Measurements from ENCODE around the gene MIA. TPM values are rescaled to one million over a fixed set of nuclear protein-coding genes. Genes with fewer than 3 reads are reported as not detected.

Gene MIA
- total and polyA plus RNA-seq, 2 of the 8 experiments (the other 6 are each of a cell fraction or from before 2014, with no cell fraction given) = not detected

DNA sequence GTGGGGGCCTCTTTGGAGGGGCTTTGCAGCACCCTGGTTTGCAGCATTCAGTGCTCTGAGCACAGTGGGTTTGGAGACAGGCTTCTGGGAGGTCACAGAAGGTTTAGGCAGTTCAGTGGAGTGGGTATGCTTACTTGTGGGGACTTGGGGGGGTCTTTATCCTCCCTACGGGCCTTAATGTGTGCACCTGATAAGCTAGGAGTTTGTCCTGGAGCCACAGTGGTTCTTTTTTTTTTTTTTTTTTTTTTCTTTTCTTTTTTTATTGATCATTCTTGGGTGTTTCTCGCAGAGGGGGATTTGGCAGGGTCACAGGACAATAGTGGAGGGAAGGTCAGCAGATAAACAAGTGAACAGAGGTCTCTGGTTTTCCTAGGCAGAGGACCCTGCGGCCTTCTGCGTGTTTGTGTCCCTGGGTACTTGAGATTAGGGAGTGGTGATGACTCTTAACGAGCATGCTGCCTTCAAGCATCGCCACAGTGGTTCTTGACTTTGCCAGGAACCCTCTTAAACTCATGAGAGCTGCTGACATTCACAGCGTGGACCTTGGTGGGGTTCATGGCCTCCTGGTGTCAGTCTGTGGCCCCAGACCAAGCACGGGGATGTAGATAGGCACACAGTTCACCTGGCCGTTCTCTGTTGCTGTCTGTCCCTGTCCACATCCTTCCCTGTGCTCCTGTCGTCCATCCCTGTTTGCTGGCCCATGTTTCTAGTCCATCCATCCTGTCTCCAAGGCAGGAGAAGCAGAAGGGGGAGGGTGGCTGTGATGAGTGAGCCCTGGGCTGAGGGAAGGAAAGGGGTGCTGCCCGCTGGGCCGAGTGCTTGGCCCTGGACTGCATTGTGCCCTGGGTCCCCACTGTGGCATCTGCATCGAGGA is 26.3 kb downstream of the MIA start:
- peaks cover 33% of the 10 kb centered on the region for H3K79me1 ChIP-seq (ENCODE audit: low read depth, low read length)
- 86% methylated on average over 12 of the region's 13 CpGs; no CpG with 5 or more reads in 1 of the 2 experiments for WGBS, 2 experiments (ENCODE audit: extremely low coverage in 1 of 2, insufficient coverage in 1 of 2, insufficient read length in 1 of 2, insufficient replicate concordance in 2 of 2, low coverage in 1 of 2, low lambda C conversion rate in 2 of 2, missing lambda C conversion rate in 1 of 2)
- H3K4ac ChIP-seq (replicated peaks; ENCODE audit: insufficient read length, low read depth, low read length) = no peak overlapping the region
- H3K4me2 ChIP-seq (ENCODE audit: insufficient read depth in 1 of 2, low read depth in 2 of 2, low read length in 2 of 2) = peak overlapping the region; percentile 67 to 91
- no peak overlapping the region for H3K56ac ChIP-seq (replicated peaks; ENCODE audit: insufficient read length, low read depth, low read length)
- H3K18ac ChIP-seq (ENCODE audit: extremely low read depth, low read length) = no peak overlapping the region
- peaks cover 14 to 65% of the 10 kb centered on the region in 2 experiments for H3K79me2 ChIP-seq (ENCODE audit: control insufficient read depth in 1 of 2, insufficient read depth in 2 of 2, low read length in 2 of 2)
- POLR2A ChIA-PET (ENCODE audit: partially characterized antibody) = interaction anchor here (0.5 to 15.7 kb wide), 9 partner anchors 10 to 563 kb away, joined by 3 to 241 read pairs (median 3); partner anchors contain the start of genes ACTMAP, COQ8B, ITPKC and MIA
- H4K20me1 ChIP-seq (replicated peaks in 1 of 2; ENCODE audit: control insufficient read depth in 1 of 2, insufficient read depth in 2 of 2, low read length in 2 of 2) = peaks cover 37 to 54% of the 10 kb centered on the region in 2 experiments
- H2BK120ac ChIP-seq (replicated peaks; ENCODE audit: low read depth, low read length) = no peak overlapping the region
- H2BK12ac ChIP-seq (ENCODE audit: low read depth, low read length) = no peak overlapping the region
- H2AFZ ChIP-seq (ENCODE audit: low read length) = no peak overlapping the region
- peaks cover 6% of the 10 kb centered on the region for H3K23me2 ChIP-seq (ENCODE audit: low read depth, low read length)
- H3K23ac ChIP-seq (ENCODE audit: insufficient read length) = no peak overlapping the region
- FAIRE-seq (no peak), DNase-seq (ENCODE audit: low read depth in 1 of 2, low spot score in 2 of 2) (no peak)
- H3K9ac ChIP-seq (replicated peaks in 1 of 4; ENCODE audit: extremely low read depth in 1 of 4, low read depth in 3 of 4, low read length in 3 of 4) = peak overlapping the region in 2 of 4 experiments; percentile 34 to 45; a peak in 4 of 7 replicates
- no peak overlapping the region for H4K91ac ChIP-seq (replicated peaks; ENCODE audit: insufficient read length, low read length)
- no peak overlapping the region; the same call in 1 of the 2 replicates for H4K8ac ChIP-seq (ENCODE audit: extremely low read depth, insufficient read depth, low read length)
- peaks cover 3 to 36% (median 6%) of the 10 kb centered on the region in 4 experiments; a peak in 6 of 8 replicates for H3K36me3 ChIP-seq (ENCODE audit: control insufficient read depth in 2 of 4, insufficient read depth in 4 of 4, low read length in 3 of 4)
- no peak overlapping the region for H3K27ac ChIP-seq (ENCODE audit: low read depth, low read length)
- no peak overlapping the region for H2BK20ac ChIP-seq (ENCODE audit: low read length)
- H3K9me3 ChIP-seq (ENCODE audit: insufficient read depth in 2 of 2, low read depth in 1 of 2, low read length in 1 of 2) = no peaks in the 10 kb centered on the region
- CTCF ChIA-PET (ENCODE audit: partially characterized antibody) = interaction anchor here (1.5 to 1.7 kb wide), 2 partner anchors 8 to 17 kb away, joined by 4 to 5 read pairs; no protein-coding TSS in a partner anchor
- peaks cover 3 to 58% (median 29%) of the 10 kb centered on the region in 4 experiments for H3K4me1 ChIP-seq (replicated peaks in 1 of 4; ENCODE audit: control insufficient read depth in 3 of 4, insufficient read depth in 4 of 4, low read length in 3 of 4)
- no peak overlapping the region for H2AK5ac ChIP-seq (ENCODE audit: low read depth, low read length)
- H2BK15ac ChIP-seq (ENCODE audit: low read length) = no peak overlapping the region
- TF ChIP-seq CHD1 (IDR thresholded peaks at IDR 0.05; ENCODE audit: low read depth, low read length) (no peak), POLR2AphosphoS5 (IDR thresholded peaks at IDR 0.05; ENCODE audit: low read depth, low read length) (peak; percentile 67; the same call in 1 of the 2 replicates), TAF7 (optimal IDR thresholded peaks at IDR 0.05; ENCODE audit: borderline replicate concordance, low read depth, low read length) (no peak), TAF1 (IDR thresholded peaks at IDR 0.05; ENCODE audit: low read depth, low read length) (no peak), POLR2A (IDR thresholded peaks at IDR 0.05; ENCODE audit: control extremely low read depth in 1 of 2, low read depth in 2 of 2, low read length in 2 of 2) (peak; percentile 28 to 58; a peak in 2 of 3 replicates), SRF (IDR thresholded peaks at IDR 0.05; ENCODE audit: low read depth, low read length) (no peak)
- H4K5ac ChIP-seq (ENCODE audit: insufficient read length, low read depth, low read length) = no peak overlapping the region
- no peaks in the 10 kb centered on the region for H3K27me3 ChIP-seq (replicated peaks in 1 of 4; ENCODE audit: control insufficient read depth in 3 of 4, extremely low read depth in 1 of 4, insufficient read depth in 3 of 4, low read length in 3 of 4)
- H3K4me3 ChIP-seq (ENCODE audit: extremely low read depth in 1 of 4, insufficient read depth in 2 of 4, low read depth in 3 of 4, low read length in 4 of 4) = peak overlapping the region in 1 of 4 experiments; percentile 15; a peak in 1 of 8 replicates
- H2BK5ac ChIP-seq (ENCODE audit: low read depth, low read length) = peak overlapping the region; percentile 48; the same call in 1 of the 2 replicates
- no peak overlapping the region for H3K14ac ChIP-seq (ENCODE audit: insufficient read length)

Data from H1 (cell line).